ENCODE measurements around the gene MAPK12. TPM values are rescaled to one million over a fixed set of nuclear protein-coding genes. Genes with fewer than 3 reads are reported as not detected.

MAPK12 gene
- total RNA-seq (2022; extraction: Qiagen RNA extraction; ENCODE audit: low read depth): 18.6 to 25.1 TPM (median 24.1 TPM) in 5 replicates

GRCh38 chr22:50261615-50262459, at the start of gene MAPK12:
TSS of gene MAPK12 (minus strand) at chr22:50261683. CDS start at chr22:50261509, 174 bp downstream.

DNA sequence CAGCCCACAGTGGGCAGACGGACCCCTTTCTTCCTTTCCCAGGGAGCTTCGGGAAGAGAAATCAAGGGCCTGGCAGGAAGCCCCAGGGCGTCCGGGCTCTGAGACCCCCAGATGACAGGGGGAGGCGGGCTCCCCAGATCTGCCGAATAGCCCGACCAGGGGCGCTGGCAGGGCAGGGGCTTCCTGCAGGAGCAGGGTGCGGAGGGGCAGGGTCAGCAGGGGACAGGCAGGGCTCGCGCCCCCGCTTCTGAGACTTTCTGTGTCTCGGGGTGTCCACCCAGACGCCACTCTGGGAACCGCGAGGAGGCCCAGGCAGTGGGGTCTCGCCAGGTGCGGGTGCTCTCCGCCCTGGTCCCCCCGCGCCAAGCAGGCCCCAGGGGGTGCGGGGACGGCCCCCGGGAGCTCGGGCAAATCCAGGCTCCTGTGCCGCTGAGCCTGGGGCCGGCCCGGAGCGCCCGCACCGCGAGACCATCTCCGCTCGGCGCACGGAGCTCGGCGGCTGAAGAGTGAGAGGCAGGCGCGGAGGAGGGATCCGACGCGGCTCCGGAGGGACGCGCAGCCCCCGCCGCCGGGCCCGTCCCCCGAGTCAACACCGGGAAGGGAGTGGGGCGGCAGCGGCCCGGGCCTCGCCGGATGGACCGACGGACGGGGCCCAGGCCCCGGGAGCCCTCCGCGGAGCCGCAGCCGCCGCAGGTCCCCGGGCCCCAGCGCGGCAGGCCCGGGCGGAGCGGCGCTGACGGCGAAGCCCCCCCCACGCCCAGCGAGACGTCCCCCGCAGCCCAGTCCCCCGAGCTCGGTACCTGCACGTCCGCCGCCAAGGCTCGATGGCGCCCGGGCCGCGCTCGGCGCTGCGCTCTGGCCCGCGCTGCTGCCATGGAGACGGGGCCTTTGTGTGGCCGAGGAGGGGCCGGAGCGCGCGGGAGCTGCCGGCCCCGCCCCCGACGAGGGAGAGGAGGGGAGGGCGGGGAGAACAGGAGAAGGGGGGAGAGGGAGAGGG, 45.6 kb upstream of the MAPK12 start, which contains the start of gene PLXNB2:
Gene PLXNB2 (minus strand): TSS at position 894 of the 997 bp plus-strand sequence. CDS start 17,062 bp downstream, outside the sequence.

DNA sequence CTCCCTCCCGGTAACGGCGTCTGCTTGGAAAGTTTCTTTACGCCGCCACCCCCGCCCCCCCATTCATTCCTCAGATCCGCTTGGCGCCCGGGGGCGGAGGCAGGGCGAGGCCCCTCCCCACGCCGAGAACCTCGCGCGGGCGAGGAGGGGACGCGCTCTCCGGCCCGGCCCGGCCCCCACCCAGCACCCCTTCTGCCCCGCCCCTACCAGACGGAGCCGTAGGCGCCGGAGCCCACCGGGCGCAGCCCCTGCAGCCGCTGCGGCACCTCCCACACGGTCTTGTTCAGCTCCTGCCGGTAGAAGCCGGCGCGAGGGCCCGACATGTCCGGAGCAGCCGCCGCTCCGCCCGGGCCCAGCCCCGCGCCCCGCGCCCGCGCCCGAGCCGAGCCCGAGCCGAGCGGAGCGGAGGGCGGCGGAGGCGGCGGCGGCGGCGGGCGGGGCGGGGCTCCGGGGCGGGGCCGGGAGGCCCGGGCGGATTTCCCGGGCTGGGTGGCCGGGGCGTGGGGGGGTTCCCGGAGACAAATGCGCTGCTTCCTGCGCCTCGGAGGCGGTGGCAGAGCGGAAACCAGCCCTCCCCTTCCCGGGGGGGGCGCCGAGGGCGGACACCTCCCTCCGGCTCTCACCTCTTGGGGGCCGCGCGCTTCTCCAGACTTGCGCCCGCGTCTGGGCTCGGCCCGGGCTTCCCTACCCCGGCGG, 8.6 kb upstream of the MAPK12 start, which contains the start of gene MAPK11:
Gene MAPK11 (minus strand): TSS at position 411 of the 696 bp plus-strand sequence. CDS start 88 bp downstream, at position 323.

GRCh38 chr22:50250555-50251476, 10.7 kb downstream of the MAPK12 start, which contains the start of gene HDAC10:
TSS of gene HDAC10 (minus strand) at chr22:50251265. CDS start at chr22:50251032, 233 bp downstream.

DNA sequence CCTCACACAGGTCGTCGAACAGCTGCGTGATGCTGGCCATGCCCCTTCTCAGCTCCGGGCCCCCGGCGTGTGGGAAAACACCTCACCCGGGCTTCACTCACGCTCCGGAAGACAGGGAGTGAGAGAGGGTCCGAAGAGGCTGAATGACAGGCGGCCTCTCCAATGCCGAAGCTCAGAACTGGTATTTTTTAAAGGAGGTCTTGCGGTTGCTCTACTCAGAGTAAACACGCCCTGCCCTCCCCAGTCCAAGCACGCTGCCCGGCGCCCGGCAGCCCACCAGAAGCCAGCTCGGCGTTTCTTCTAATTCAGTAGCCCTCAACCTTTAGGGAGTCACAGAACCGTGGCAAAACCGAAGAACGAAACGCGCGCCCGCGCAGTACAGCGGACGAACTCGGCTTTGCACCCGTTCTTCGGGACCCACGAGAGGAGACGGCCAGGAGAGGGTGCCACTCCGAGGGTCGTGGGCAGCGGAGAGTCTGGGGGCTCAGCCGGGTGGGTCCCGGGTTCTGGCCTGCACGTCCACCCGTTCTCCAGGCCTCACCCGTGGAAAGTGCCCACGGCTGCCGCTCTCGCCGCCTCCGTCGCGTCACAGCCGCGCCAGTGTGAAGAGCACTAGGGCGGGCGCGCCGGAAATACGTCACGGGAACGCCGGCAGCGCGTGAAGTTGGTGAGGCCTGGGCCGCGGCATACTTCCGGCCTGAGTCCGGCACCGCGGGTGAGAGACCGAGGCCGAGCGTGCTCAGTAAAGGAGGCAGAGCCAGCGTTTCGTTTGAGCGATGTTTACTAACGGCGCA, 16.9 kb downstream of the MAPK12 start, which contains the start of gene TUBGCP6:
Gene TUBGCP6 (minus strand): TSS at position 604 of the 794 bp plus-strand sequence. CDS start 564 bp downstream, at position 40.

Other genes starting within 250 kb of the MAPK12 start
- gene IL17REL, start 248.9 kb downstream of the MAPK12 start, total RNA-seq (2022; extraction: Qiagen RNA extraction; ENCODE audit: low read depth): 0.03 to 0.04 TPM (median 0.03 TPM) in 3 of 5 replicates, not detected in the others
- not detected in 5 replicates for gene TTLL8, start 203.4 kb downstream of the MAPK12 start, total RNA-seq (2022; extraction: Qiagen RNA extraction; ENCODE audit: low read depth)
- 0.03 to 0.09 TPM (median 0.04 TPM) in 3 of 5 replicates, not detected in the others for gene MLC1, start 176.3 kb downstream of the MAPK12 start, total RNA-seq (2022; extraction: Qiagen RNA extraction; ENCODE audit: low read depth)
- gene MOV10L1, start 171.7 kb downstream of the MAPK12 start, total RNA-seq (2022; extraction: Qiagen RNA extraction; ENCODE audit: low read depth): not detected in 5 replicates
- gene PANX2, start 91.0 kb downstream of the MAPK12 start, total RNA-seq (2022; extraction: Qiagen RNA extraction; ENCODE audit: low read depth): 5.8 to 7.5 TPM (median 6.3 TPM) in 5 replicates
- 23.1 to 37.1 TPM (median 32.9 TPM) in 5 replicates for gene TRABD, start 75.8 kb downstream of the MAPK12 start, total RNA-seq (2022; extraction: Qiagen RNA extraction; ENCODE audit: low read depth)
- gene SELENOO, start 60.7 kb downstream of the MAPK12 start, total RNA-seq (2022; extraction: Qiagen RNA extraction; ENCODE audit: low read depth): 13.4 to 19.2 TPM (median 17.3 TPM) in 5 replicates
- gene TUBGCP6, start 16.7 kb downstream of the MAPK12 start, total RNA-seq (2022; extraction: Qiagen RNA extraction; ENCODE audit: low read depth): 5.8 to 11.4 TPM (median 11.1 TPM) in 5 replicates
- gene HDAC10, start 10.4 kb downstream of the MAPK12 start, total RNA-seq (2022; extraction: Qiagen RNA extraction; ENCODE audit: low read depth): 8.7 to 14.6 TPM (median 11.5 TPM) in 5 replicates
- 4.8 to 7.2 TPM (median 6.6 TPM) in 5 replicates for gene MAPK11, start 8.7 kb upstream of the MAPK12 start, total RNA-seq (2022; extraction: Qiagen RNA extraction; ENCODE audit: low read depth)
- 94.9 to 120 TPM (median 119 TPM) in 5 replicates for gene PLXNB2, start 46.0 kb upstream of the MAPK12 start, total RNA-seq (2022; extraction: Qiagen RNA extraction; ENCODE audit: low read depth)
- gene DENND6B, start 65.3 kb upstream of the MAPK12 start, total RNA-seq (2022; extraction: Qiagen RNA extraction; ENCODE audit: low read depth): 1.9 to 3.2 TPM (median 3.0 TPM) in 5 replicates
- gene PPP6R2, start 81.6 kb upstream of the MAPK12 start, total RNA-seq (2022; extraction: Qiagen RNA extraction; ENCODE audit: low read depth): 10.0 to 15.2 TPM (median 12.7 TPM) in 5 replicates
- 18.1 to 29.4 TPM (median 23.4 TPM) in 5 replicates for gene SBF1, start 213.4 kb upstream of the MAPK12 start, total RNA-seq (2022; extraction: Qiagen RNA extraction; ENCODE audit: low read depth)
- gene ADM2, start 219.9 kb upstream of the MAPK12 start, total RNA-seq (2022; extraction: Qiagen RNA extraction; ENCODE audit: low read depth): 0.41 to 0.73 TPM (median 0.58 TPM) in 5 replicates
- 0.09 to 0.14 TPM in 2 of 5 replicates, not detected in the others for gene MIOX, start 225.2 kb upstream of the MAPK12 start, total RNA-seq (2022; extraction: Qiagen RNA extraction; ENCODE audit: low read depth)
- gene LMF2, start 246.0 kb upstream of the MAPK12 start, total RNA-seq (2022; extraction: Qiagen RNA extraction; ENCODE audit: low read depth): 34.0 to 51.8 TPM (median 43.2 TPM) in 5 replicates
- 34.1 to 42.1 TPM (median 37.3 TPM) in 5 replicates for gene NCAPH2, start 246.5 kb upstream of the MAPK12 start, total RNA-seq (2022; extraction: Qiagen RNA extraction; ENCODE audit: low read depth)

Data from A549 treated with DMSO at 1 μM for 4 hours (cell line).